NCI-H1105 treated with DMSO at 0.1 percent for 48 hours (cell line): ENCODE data around the gene VWA3B.
"Not testable (repeated sequence)": the region's sequence is repeated elsewhere in the genome, so short reads cannot be mapped to it uniquely, and the experiment has no call there.

Experiments used
- DNase-seq: peaks from one replicate; lab custom pipeline; 2025; lab: John Stamatoyannopoulos, UW

Gene VWA3B

GRCh38 chr2:98252038-98252773 lies 165.2 kb downstream of the VWA3B start:
- DNase-seq = no peak

DNA sequence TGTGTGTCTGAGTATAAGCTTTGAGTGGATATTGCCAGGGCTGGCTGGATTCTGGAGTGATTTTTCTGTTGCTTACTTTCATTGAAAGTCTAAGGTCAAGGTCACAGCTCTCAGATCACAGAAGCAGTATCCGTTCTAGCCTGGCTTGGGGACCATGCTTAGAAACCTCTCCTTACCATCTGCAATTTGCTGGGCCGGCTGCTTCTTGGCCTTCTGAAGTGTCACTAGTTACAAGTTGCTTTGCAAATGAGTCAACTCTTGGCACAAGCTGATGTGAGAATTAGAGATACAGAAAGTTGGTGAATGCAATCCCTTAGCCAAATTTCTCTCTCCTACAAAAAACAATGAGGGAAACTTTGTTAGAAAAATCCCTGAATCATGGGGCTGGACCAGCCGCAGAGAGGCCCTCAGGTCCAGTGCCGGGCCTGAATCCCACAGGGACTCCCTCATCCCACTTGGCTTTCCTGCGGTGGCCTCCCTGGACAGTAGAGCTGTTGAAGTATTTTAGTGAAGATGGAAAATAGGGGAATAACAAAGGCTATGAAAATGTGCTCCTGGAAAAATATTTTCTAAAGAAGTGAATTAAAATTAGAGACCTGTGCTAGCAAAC lies 166.6 kb downstream of the VWA3B start:
- DNase-seq = no peak

- no peak for DNase-seq
These were observed 167.6 kb downstream of the VWA3B start for GRCh38 chr2:98254504-98255059.

DNA sequence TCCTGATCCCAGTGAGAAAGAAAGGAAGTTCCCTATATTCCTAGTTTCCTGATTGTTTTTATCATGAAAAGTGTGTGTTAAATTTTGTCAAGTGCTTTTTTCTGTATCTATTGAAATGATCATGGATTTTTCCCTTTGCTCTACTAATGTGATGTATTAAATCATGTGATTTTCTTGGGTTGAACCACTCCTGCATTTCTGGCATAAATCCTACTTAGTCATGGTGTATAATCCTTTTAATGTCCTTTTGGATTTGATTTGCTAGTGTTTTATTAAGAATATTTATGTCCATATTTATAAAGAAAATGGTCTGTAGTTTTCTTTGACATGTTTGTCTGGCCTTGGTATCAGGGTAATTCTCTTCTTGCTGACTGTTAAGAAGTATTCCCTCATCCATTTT lies 171.9 kb downstream of the VWA3B start:
- DNase-seq = no peak

DNA sequence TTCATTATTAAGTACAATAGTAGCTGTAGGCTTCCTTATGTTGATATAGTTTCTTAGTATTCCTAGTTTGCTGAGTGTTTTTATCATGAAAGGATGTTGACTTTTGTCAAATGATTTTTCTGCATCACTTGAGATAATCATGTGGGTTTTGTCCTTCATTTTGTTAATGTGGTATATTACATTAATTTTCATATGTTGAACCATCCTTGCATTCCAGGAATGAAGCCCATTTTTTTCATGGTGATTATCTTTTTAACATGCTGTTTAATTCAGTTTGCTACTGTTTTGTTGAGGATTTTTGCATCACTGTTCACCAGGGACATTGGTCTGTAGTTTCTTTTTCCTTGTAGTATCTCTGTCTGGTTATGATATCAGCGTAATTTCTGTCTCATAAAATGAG lies 176.4 kb downstream of the VWA3B start:
- no peak for DNase-seq

DNA sequence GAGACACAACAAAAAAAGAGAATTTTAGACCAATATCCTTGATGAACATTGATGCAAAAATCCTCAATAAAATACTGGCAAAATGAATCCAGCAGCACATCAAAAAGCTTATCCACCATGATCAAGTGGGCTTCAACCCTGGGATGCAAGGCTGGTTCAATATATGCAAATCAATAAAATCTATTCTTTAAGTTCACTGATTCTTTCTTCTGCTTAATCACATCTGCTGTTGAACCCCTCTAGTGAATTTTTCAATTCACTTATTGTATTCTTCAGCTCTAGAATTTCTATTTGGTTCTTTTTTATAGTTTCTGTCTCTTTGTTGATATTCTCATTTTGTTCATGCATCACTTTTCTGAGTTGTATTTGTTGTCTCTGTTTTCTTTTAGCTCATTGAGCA lies 181.3 kb downstream of the VWA3B start:
- not testable (repeated sequence) for DNase-seq

- no peak for DNase-seq
These were observed 182.3 kb downstream of the VWA3B start for GRCh38 chr2:98269274-98269673.

DNA sequence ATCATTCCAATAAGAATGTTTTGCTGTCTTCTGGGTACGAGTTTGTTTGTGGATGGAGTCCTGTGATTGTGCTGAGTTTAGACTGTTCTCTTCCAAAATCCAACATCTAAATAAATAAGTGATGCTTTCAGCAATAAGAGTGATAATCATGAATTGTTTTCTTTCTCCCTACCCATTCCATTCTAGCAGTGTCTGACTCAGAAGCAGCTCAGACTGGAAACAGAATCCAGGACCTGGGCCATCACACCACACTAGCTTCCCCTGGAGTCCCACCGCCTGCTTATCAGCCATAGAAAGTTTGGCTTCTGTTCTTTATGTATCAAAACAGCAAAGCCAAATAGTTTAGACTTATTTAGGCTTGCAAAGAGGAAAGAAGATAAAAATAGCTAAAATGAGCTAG lies 182.9 kb downstream of the VWA3B start:
- no peak for DNase-seq

- DNase-seq = no peak
These were observed 190.3 kb downstream of the VWA3B start for GRCh38 chr2:98277162-98277859.

GRCh38 chr2:98278074-98278473 lies 191.1 kb downstream of the VWA3B start:
- DNase-seq = no peak

GRCh38 chr2:98280376-98281102 lies 193.6 kb downstream of the VWA3B start:
- no peak for DNase-seq

DNA sequence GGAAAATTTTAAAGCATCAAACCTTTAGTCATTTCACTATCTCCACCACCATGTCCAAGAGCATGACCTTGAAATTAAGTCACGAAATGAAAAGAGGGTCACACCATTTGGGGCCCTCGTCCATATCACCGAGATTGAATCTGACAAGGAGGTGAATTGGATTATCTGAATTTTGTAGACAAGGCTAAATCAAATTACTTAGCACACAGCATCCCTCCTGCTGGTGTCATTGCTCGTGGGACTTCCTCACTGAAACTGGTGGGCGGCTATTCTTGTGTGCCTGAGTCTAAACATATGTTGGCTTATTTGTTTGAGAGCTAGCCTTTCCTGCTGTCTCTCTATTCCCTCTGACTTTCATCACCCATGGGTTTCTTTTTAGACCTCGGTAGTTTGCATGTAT lies 194.6 kb downstream of the VWA3B start:
- DNase-seq = no peak

DNA sequence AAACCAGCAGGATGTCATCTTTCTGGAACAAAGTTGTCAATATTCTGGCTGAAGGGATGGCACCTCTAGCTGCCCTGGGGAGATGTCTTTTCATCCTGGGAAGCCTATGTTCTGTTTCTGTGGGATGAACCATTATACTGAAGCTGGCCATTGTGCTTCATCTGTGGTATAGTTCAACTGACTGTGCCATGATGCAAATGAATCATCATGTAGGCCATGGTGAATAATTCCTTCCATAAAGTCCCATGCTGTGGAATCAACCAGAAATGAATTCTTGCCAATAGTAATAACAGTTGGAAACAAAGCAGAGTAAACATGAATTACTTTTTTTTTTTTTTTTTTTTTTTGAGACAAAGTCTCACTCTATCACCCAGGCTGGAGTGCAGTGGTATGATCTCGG lies 195.1 kb downstream of the VWA3B start:
- no peak for DNase-seq

- DNase-seq = no peak
These were observed 206.1 kb downstream of the VWA3B start for GRCh38 chr2:98293030-98293429.

DNA sequence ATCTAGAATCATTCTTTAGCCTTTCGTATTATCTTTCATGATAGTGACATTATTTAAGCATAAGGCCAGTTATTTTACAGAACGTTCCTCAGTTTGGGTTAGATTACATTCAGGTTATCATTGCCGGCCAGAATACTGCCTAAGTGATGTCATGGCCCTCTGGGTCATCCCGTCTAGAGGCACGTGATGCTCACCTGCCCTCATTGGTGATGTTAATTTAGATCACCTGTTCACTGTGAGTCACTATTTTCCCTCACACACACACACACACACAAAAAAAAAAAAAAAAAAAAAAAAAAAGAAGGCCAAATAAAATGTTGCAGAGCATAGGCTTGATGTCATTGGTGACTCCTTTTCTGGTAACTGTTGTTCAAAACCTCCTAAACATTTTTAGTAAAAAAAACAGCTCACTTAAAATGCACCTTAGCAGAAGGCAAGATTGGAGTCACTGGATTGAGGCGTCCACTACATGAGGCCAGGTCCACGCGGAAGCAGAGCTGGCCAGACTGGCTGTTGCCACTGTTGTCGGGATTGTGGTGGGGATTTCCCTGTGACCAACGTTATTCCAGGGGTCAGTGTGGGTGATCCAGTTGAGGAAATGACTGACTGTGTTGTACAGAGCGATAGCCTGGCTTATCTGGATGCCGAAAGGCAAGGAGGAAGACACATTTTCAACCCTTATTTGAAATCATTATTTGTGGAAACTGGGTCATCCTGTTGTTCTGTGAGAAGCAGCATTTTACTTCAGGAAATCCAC lies 207.1 kb downstream of the VWA3B start:
- DNase-seq = no peak

- DNase-seq = no peak
These were observed 207.7 kb downstream of the VWA3B start for GRCh38 chr2:98294711-98295110.

DNA sequence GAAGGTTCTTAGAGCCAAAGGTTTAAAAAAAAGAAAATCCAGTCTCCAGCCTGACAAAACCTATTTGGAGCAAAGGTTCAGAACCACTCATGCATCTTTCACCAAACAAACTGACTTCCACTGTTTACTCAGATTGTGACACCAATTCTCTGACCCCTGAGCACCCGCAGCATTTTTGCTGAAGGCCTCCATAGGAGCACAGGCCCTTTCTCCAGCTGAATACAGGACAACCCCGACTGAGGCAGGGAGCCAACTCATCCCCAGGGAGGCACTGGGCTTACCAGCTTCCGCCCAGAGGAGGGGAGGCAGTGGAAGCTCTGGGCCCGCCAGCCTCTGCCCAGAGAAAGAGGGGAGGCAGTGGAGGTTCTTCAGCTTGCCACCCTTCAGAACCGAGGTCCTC lies 208.3 kb downstream of the VWA3B start:
- DNase-seq = no peak

GRCh38 chr2:98295721-98296414 lies 208.9 kb downstream of the VWA3B start:
- no peak for DNase-seq

- no peak for DNase-seq
These were observed 209.5 kb downstream of the VWA3B start for GRCh38 chr2:98296440-98296839.

DNA sequence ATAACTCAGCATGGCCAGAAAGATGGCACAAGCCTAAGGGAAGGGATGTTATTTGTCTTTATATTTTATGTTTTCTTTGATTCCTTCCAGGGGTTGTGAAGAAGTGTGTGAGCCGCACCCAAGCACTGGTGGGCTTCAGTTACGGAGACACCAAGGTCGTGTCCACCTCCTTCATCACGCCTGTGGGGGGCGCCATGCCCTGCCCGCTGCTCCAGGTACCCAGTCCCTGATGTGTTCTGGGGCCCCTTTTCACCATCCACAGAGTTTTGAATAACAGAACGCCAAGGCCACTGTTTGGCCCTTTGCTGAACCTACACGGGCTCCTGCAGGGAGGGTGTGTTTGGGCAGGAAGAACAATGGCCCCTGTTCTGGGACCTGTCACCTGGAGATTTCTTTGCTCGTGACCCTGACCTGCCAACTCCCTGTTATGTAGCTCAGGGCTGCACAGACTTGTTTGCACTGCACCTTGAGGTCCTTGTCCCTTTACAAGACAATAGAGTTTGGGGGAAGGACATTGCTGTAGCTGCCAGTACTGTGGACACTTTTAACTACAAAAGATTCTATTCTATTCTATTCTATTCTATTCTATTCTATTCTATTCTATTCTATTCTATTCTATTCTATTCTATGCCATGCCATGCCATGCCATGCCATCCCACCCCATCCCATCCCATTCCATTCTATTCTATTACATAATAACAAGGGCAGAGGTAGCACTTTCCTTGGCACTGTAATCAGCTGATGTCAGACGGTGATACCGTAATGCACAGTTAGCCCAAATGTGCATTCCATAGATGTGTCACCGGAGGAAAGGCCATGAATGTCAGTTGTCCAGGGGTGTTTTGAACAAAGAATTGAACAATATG lies 211.1 kb downstream of the VWA3B start:
- no peak for DNase-seq
